CD14-positive monocyte (primary cell): ENCODE data around the gene NRXN3. TPM values are rescaled to one million over a fixed set of nuclear protein-coding genes. Genes with fewer than 3 reads are reported as not detected.

Experiments used
- DNase-seq, 3 donors: peaks; one replicate each; pipeline ENCODE4 v3.0.0-alpha.2; 2011 to 2022
- H2AFZ ChIP-seq: 2 replicates; pipeline ENCODE4 v1.6.0; 2012; ENCODE audit warnings: mild to moderate bottlenecking, low read depth, low read length, inconsistent platforms; ENCODE audit not compliant: insufficient read depth, poor library complexity, severe bottlenecking
- H3K27ac ChIP-seq, 2 donors: 1 replicate in 1 of 2; 2 replicates in 1 of 2; pipeline ENCODE4 v1.5.1; 2012 to 2013; ENCODE audit warnings: low read length in 2 of 2, control low read depth in 1 of 2, inconsistent platforms in 1 of 2, low read depth in 1 of 2, mild to moderate bottlenecking in 1 of 2
- H3K27me3 ChIP-seq, 2 donors: one replicate each; pipeline versions ENCODE4 v1.6.0 to v1.6.1; 2011 to 2013; ENCODE audit warnings: low read length in 2 of 2; ENCODE audit not compliant: control insufficient read depth in 2 of 2, insufficient read depth in 2 of 2
- H3K36me3 ChIP-seq, 2 donors: replicated peaks in 1 of 2; 1 replicate in 1 of 2; 2 replicates in 1 of 2; pipeline versions ENCODE4 v1.5.1 to v1.6.1; 2012 to 2013; ENCODE audit warnings: low read length in 2 of 2, control low read depth in 1 of 2, inconsistent platforms in 1 of 2, mild to moderate bottlenecking in 1 of 2; ENCODE audit not compliant: insufficient read depth in 2 of 2, control insufficient read depth in 1 of 2
- H3K4me1 ChIP-seq, 2 donors: 1 replicate in 1 of 2; 2 replicates in 1 of 2; pipeline versions ENCODE4 v1.5.1 to v1.6.1; 2012 to 2013; ENCODE audit warnings: low read length in 2 of 2, control low read depth in 1 of 2, inconsistent platforms in 1 of 2, mild to moderate bottlenecking in 1 of 2, moderate library complexity in 1 of 2; ENCODE audit not compliant: insufficient read depth in 2 of 2, control insufficient read depth in 1 of 2
- H3K4me2 ChIP-seq: replicated peaks from 2 replicates; pipeline ENCODE3; 2012; ENCODE audit warnings: low read length, moderate library complexity, mild to moderate bottlenecking; ENCODE audit not compliant: poor library complexity, severe bottlenecking; ENCODE audit errors: extremely low read depth
- H3K4me3 ChIP-seq, 3 experiments: fragments of 200-600 bp in 1 of 3; sonication (generic) in 1 of 3; replicated peaks in 1 of 3; 1 replicate in 2 of 3; 2 replicates in 1 of 3; pipeline ENCODE4 v1.5.1; 2011 to 2013; ENCODE audit warnings: low read length in 3 of 3, mild to moderate bottlenecking in 3 of 3, control low read depth in 2 of 3, low read depth in 2 of 3, inconsistent platforms in 1 of 3, moderate library complexity in 1 of 3
- H3K79me2 ChIP-seq: 2 replicates; pipeline ENCODE4 v1.6.0; 2012; ENCODE audit warnings: mild to moderate bottlenecking, control low read depth, inconsistent platforms, low read length, moderate library complexity; ENCODE audit not compliant: insufficient read depth
- H3K9ac ChIP-seq: 2 replicates; pipeline ENCODE4 v1.6.0; 2017; ENCODE audit warnings: low read length, mild to moderate bottlenecking; ENCODE audit not compliant: insufficient read depth, poor library complexity, severe bottlenecking
- H3K9me3 ChIP-seq, 2 donors: replicated peaks in 1 of 2; 1 replicate in 1 of 2; 2 replicates in 1 of 2; pipeline versions ENCODE4 v1.5.1 to v1.6.1; 2012 to 2013; ENCODE audit warnings: low read length in 2 of 2, control low read depth in 1 of 2; ENCODE audit not compliant: control insufficient read depth in 1 of 2, insufficient read depth in 1 of 2
- H4K20me1 ChIP-seq: 2 replicates; pipeline ENCODE4 v1.6.0; 2012; ENCODE audit warnings: mild to moderate bottlenecking, low read length, control low read depth, moderate library complexity; ENCODE audit not compliant: insufficient read depth
- H3K27ac Mint-ChIP-seq, 7 donors: one replicate each; pipeline ENCODE4 v1.8.0; 2020; ENCODE audit warnings: mild to moderate bottlenecking in 7 of 7, mixed read lengths in 7 of 7, moderate library complexity in 6 of 7, inconsistent platforms in 2 of 7
- H3K27me3 Mint-ChIP-seq, 3 donors: one replicate each; pipeline ENCODE4 v1.8.0; 2021 to 2022; ENCODE audit warnings: low read depth in 3 of 3, mild to moderate bottlenecking in 3 of 3, mixed read lengths in 3 of 3, moderate library complexity in 3 of 3, inconsistent platforms in 1 of 3
- H3K36me3 Mint-ChIP-seq, 2 donors: one replicate each; pipeline ENCODE4 v1.8.0; 2020; ENCODE audit warnings: mixed read lengths in 2 of 2, inconsistent platforms in 1 of 2, mild to moderate bottlenecking in 1 of 2
- H3K4me1 Mint-ChIP-seq: one replicate; pipeline ENCODE4 v1.8.0; 2020; ENCODE audit warnings: mild to moderate bottlenecking, mixed read lengths
- H3K4me3 Mint-ChIP-seq, 2 donors: one replicate each; pipeline ENCODE4 v1.8.0; 2020; ENCODE audit warnings: mild to moderate bottlenecking in 2 of 2, mixed read lengths in 2 of 2, moderate library complexity in 1 of 2
- H3K9me3 Mint-ChIP-seq, 7 donors: one replicate each; pipeline ENCODE4 v1.8.0; 2020 to 2022; ENCODE audit warnings: mixed read lengths in 7 of 7, mild to moderate bottlenecking in 6 of 7, moderate library complexity in 6 of 7, inconsistent platforms in 2 of 7
- CTCF ChIP-seq: fragments of 200-600 bp; IDR thresholded peaks from one replicate; pipeline ENCODE4 v1.8.0; 2022; ENCODE audit warnings: antibody characterized with exemption, mild to moderate bottlenecking
- WGBS: methylation state at CpG from one replicate; pipeline ENCODE4 v1.1.5; 2013; ENCODE audit warnings: missing lambda C conversion rate; ENCODE audit not compliant: insufficient coverage; 5-methylcytosine and 5-hydroxymethylcytosine counted together
- intact Hi-C, 2 donors: fragments of 100-400 bp; cut with micrococcal nuclease; formaldehyde crosslinking; loops; one replicate each; pipeline versions ENCODE4 v1.15.0 to v1.15.1; 2023
- polyA plus RNA-seq, 3 donors: library from polyadenylated mRNA; depleted of rRNA in 1 of 3; unstranded in 2 of 3; stranded (reverse) in 1 of 3; fragments of 300-500 nt in 2 of 3; fragments of >200 nt in 1 of 3; fragmentation: Illumina TruSeq in 2 of 3; gene quantifications; 1 replicate in 2 of 3; 2 replicates in 1 of 3; pipeline ENCODE4 v1.2.3, GENCODE V29; 2012 to 2021

Gene NRXN3
- polyA plus RNA-seq, 3 donors: not detected

- no peak for TF ChIP-seq CTCF
- H3K4me2 ChIP-seq: no peak overlapping the region
- H3K27ac Mint-ChIP-seq: no peak overlapping the region
- H3K4me3 ChIP-seq: no peak overlapping the region
- no peak for DNase-seq
- H3K36me3 Mint-ChIP-seq: no peaks in the 10 kb centered on the region
- no peak overlapping the region for H2AFZ ChIP-seq
- intact Hi-C loops: no loop called here
- WGBS: 100% methylated on average over 1 of the region's 2 CpGs
- H4K20me1 ChIP-seq: no peaks in the 10 kb centered on the region
- no peaks in the 10 kb centered on the region for H3K36me3 ChIP-seq
- H3K79me2 ChIP-seq: no peaks in the 10 kb centered on the region
- H3K9me3 ChIP-seq: no peaks in the 10 kb centered on the region
- H3K27me3 Mint-ChIP-seq: peaks cover 0 to 1% (median 0%) of the 10 kb centered on the region in 3 donors
- no peaks in the 10 kb centered on the region for H3K4me1 Mint-ChIP-seq
- no peaks in the 10 kb centered on the region for H3K27me3 ChIP-seq
- no peak overlapping the region for H3K9ac ChIP-seq
- H3K4me3 Mint-ChIP-seq: no peak overlapping the region
- H3K4me1 ChIP-seq: no peaks in the 10 kb centered on the region
- H3K27ac ChIP-seq: no peak overlapping the region
- H3K9me3 Mint-ChIP-seq: peaks cover 0 to 8% (median 2%) of the 10 kb centered on the region in 7 donors
Observed at GRCh38 chr14:78637489-78637888, 467.3 kb downstream of the NRXN3 start.

- intact Hi-C loops: no loop called here
- H3K36me3 Mint-ChIP-seq: no peaks in the 10 kb centered on the region
- no peak for TF ChIP-seq CTCF
- Histone ChIP-seq H3K9me3 (no peaks in the 10 kb centered on the region), H3K4me1 (no peaks in the 10 kb centered on the region), H3K9ac (no peak overlapping the region), H4K20me1 (no peaks in the 10 kb centered on the region), H2AFZ (no peak overlapping the region), H3K27ac (no peak overlapping the region), H3K4me3 (no peak overlapping the region), H3K79me2 (no peaks in the 10 kb centered on the region), H3K27me3 (no peaks in the 10 kb centered on the region), H3K36me3 (no peaks in the 10 kb centered on the region), H3K4me2 (no peak overlapping the region)
- no peak overlapping the region for H3K27ac Mint-ChIP-seq
- peaks cover 0 to 1% (median 0%) of the 10 kb centered on the region in 3 donors for H3K27me3 Mint-ChIP-seq
- peaks cover 0 to 8% (median 2%) of the 10 kb centered on the region in 7 donors for H3K9me3 Mint-ChIP-seq
- DNase-seq: no peak
- 25% methylated on average over 3 of the region's 5 CpGs for WGBS
- H3K4me1 Mint-ChIP-seq: no peaks in the 10 kb centered on the region
- H3K4me3 Mint-ChIP-seq: no peak overlapping the region
Observed at GRCh38 chr14:78637908-78638475, 467.8 kb downstream of the NRXN3 start.
